HUES48 (cell line): Measurements from ENCODE around the gene MZB1.
"Not testable (repeated sequence)": the region's sequence is repeated elsewhere in the genome, so short reads cannot be mapped to it uniquely, and the experiment has no call there.

ENCODE experiments used
- H3K27ac ChIP-seq: one replicate; pipeline ENCODE4 v1.7.0; 2013; ENCODE audit warnings: low read depth, low read length, inconsistent platforms
- H3K27me3 ChIP-seq: 2 replicates; pipeline ENCODE4 v1.6.1; 2013; ENCODE audit warnings: mild to moderate bottlenecking, low read length; ENCODE audit not compliant: control insufficient read depth, insufficient read depth
- H3K36me3 ChIP-seq: 2 replicates; pipeline ENCODE4 v1.6.1; 2013; ENCODE audit warnings: low read length; ENCODE audit not compliant: control insufficient read depth, insufficient read depth
- H3K4me1 ChIP-seq: 2 replicates; pipeline ENCODE4 v1.6.1; 2013; ENCODE audit warnings: mild to moderate bottlenecking, low read length; ENCODE audit not compliant: control insufficient read depth, insufficient read depth
- H3K4me3 ChIP-seq: 2 replicates; pipeline ENCODE4 v1.5.1; 2013; ENCODE audit warnings: mild to moderate bottlenecking, low read depth, low read length
- H3K9ac ChIP-seq: 2 replicates; pipeline ENCODE4 v1.6.1; 2013; ENCODE audit warnings: mild to moderate bottlenecking, low read depth, low read length, moderate library complexity
- H3K9me3 ChIP-seq: 2 replicates; pipeline ENCODE4 v1.6.1; 2013; ENCODE audit warnings: low read length; ENCODE audit not compliant: control insufficient read depth, insufficient read depth

Gene MZB1

DNA sequence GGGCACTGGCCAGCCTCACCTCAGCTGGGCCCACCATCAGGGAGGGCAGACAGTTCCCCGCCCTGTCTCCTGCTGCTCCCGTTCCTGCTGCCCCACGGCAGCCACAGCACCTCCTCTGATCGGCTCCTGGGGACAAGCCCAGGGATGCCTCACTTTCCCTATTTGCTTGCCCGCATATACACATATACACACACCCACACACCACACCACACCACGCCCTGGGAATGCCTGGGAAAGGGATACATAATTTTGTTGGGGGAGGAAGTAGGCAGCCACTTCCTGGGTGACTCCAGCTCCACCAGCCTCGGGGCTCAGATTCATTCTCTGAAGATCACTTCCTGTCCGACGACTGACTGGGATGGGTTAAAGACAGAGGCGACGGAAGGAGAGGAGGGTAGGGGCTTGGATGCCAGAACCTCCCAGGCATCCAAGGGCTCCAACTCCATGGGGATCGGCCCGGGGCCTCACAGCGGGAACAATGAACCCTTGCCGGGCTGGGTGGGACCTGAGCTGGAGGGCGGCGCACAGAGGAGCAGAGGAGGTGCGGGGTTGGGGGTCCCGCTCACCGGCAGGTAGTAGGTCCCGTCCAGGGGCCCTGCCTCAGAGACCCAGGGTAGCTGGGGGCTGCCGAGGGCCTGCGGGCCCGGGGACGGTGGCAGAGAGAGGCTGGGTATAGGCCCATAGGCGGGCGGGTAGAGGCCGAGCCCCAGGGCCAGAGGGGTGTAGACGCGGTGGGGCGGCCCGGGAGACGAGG is 2.0 kb upstream of the MZB1 start:
- peaks cover 11% of the 10 kb centered on the region; the same call in 1 of the 2 replicates for H3K4me1 ChIP-seq
- no peak overlapping the region for H3K27ac ChIP-seq
- H3K36me3 ChIP-seq: no peaks in the 10 kb centered on the region
- H3K27me3 ChIP-seq: peaks cover 27% of the 10 kb centered on the region
- no peak overlapping the region for H3K9ac ChIP-seq
- peak overlapping the region; percentile 63 for H3K4me3 ChIP-seq
- H3K9me3 ChIP-seq: no peaks in the 10 kb centered on the region

DNA sequence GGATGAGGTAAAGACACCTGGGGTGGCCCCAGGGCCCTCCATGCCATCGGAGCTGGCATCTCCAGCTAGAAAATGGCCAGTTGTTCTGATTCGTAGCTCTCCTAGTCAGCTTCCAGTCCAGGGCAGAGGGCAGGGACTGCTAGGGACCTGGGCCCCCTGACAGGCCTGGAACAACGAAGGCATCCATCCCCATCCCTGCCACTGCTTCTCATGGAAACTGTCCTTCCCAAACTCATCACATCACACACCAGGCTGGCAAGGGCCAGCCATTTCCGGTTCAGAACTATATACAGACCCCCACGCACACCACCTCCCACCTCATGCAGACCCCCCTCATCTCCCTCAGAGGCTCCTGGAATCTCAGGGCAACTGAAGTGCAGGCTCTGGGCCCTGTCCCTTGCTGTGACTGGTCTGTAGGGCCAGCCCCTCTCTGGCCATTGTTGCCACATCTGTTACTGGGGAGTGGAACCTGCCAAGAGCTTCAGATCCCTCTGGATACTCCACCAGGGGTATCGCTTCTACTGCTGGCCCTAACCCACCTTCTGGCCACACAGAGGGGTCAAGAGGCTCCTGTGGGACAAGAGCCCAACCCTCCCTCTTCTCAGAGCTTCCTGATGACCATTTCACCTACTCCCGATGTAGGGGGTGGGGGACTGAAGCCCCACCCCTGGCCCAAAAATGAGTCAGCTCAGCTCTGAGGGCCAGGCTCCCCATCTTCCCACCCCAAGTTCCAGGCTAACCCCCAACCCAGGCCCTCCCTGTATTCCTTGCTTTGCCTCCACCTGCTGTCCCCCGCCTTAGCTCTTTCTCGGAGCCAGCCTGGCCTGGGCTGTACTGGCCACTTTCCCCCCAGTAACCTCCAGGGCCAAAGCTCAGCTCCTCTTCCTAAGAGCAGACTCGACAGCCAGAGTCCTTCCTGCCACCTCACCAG is 1.2 kb upstream of the MZB1 start:
- Histone ChIP-seq H3K36me3 (no peaks in the 10 kb centered on the region), H3K4me3 (no peak overlapping the region), H3K9ac (no peak overlapping the region)

DNA sequence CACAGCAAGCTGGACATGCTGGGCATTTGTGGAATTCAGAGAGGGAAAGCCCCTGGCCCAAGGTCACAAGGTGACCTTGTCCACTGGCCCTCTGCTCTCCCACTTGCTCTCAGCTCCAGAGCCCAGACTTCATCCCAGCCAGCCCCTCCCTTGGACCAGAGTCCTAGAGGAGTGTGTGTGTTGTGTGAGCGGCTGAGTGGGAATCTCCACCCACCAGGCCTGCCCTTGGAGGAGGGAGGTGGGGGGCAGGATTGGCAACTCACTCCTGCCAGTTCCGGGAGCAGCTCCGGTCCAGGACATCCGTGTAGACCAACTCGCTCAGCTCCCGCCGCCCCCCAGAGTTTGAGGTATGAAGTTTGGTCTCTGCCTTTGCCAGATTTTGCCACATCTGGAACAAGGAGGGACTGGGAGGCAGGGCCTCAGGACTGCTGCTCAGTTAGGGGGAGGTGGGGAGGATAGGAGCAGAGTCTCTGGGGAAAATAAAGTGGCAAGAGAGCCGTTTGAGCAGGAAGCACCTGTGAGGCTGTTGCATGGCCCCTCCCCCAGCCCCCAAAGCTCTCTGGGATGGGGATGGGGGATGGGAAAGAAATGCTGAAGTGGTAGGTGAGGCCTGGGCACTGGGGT is 1.4 kb downstream of the MZB1 start:
- Histone ChIP-seq H3K36me3 (no peaks in the 10 kb centered on the region), H3K4me3 (no peak overlapping the region), H3K9me3 (no peaks in the 10 kb centered on the region), H3K27ac (no peak overlapping the region), H3K9ac (no peak overlapping the region), H3K27me3 (peaks cover 6% of the 10 kb centered on the region), H3K4me1 (peaks cover 6% of the 10 kb centered on the region; the same call in 1 of the 2 replicates)

More for the DNA sequence above, 1.2 kb upstream of the MZB1 start:
- no peaks in the 10 kb centered on the region for H3K9me3 ChIP-seq
- H3K27me3 ChIP-seq: peaks cover 27% of the 10 kb centered on the region
- H3K27ac ChIP-seq: no peak overlapping the region
- H3K4me1 ChIP-seq: peaks cover 11% of the 10 kb centered on the region; the same call in 1 of the 2 replicates

DNA sequence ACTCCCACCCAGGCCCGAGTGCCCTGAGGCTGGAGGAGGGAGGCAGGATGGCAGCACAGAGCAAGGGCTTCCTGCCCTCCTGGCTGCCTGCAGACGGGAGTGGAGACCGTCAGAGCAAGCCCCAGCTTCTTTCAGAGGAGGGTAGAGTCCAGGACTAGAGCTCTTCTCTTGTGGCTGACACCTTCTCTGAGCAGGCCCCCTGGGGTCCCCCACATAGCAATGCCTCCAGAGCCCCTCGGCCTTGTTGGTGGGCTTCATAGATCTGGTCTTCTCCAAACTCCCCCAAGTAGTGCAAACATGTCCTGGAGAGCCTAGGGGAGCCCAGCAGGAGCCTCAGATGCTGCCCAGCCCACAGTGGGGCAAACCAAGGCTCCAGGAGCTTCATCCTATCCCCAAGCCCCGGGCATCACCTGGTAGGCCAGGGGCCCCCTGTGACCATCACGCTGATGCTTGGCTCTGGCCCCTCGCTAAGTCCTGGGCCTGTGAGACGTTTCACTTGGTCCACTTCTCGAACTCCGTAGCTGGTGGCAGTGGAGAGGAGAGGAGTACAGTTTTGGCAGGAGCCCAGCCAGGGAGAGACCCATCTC is 2.0 kb downstream of the MZB1 start:
- Histone ChIP-seq H3K4me1 (peaks cover 6% of the 10 kb centered on the region; the same call in 1 of the 2 replicates), H3K27me3 (peaks cover under 1% of the 10 kb centered on the region; the same call in 1 of the 2 replicates), H3K9ac (no peak overlapping the region), H3K9me3 (no peaks in the 10 kb centered on the region), H3K4me3 (no peak overlapping the region), H3K27ac (no peak overlapping the region), H3K36me3 (no peaks in the 10 kb centered on the region)

DNA sequence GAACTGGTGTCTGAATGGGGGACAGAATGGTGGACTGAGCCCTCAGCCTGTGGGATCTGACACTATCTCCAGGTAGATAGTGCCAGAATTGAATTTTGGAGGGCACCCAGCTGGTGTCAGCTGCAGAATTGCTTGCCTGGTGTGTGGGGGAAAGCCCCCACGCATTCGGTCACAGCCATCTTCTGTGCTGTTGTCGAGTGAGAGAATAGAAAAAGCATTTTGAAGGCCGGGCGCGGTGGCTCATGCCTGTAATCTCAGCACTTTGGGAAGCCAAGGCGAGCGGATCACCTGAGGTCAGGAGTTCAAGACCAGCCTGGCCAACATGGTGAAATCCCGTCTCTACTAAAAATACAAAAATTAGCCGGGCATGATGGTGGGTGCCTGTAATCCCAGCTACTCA is 2.8 kb downstream of the MZB1 start:
- H3K27ac ChIP-seq, H3K9me3 ChIP-seq, H3K27me3 ChIP-seq, H3K9ac ChIP-seq, H3K4me3 ChIP-seq, H3K36me3 ChIP-seq, H3K4me1 ChIP-seq: not testable (repeated sequence)

DNA sequence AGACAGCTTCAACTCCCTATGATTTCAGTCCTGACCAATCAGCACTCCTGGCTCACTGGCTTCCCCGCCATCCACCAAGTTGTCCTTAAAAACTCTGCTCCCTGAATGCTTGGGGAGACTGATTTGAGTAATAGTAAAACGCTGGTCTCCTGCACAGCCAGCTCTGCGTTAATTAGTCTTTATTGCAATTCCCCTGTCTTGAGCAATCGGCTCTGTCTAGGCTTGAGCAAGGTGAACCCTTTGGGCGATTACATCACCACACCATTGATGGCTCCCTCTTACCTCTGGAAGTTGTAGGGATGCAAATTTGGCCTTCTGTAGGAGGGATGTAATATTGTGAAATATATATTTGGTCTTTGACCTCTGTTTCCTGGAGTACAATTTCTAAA is 3.7 kb downstream of the MZB1 start:
- peaks cover 4% of the 10 kb centered on the region; the same call in 1 of the 2 replicates for H3K4me1 ChIP-seq
- H3K36me3 ChIP-seq: no peaks in the 10 kb centered on the region
- no peak overlapping the region for H3K4me3 ChIP-seq
- H3K9ac ChIP-seq: no peak overlapping the region
- no peak overlapping the region for H3K27ac ChIP-seq
- no peaks in the 10 kb centered on the region for H3K27me3 ChIP-seq
- no peaks in the 10 kb centered on the region for H3K9me3 ChIP-seq

DNA sequence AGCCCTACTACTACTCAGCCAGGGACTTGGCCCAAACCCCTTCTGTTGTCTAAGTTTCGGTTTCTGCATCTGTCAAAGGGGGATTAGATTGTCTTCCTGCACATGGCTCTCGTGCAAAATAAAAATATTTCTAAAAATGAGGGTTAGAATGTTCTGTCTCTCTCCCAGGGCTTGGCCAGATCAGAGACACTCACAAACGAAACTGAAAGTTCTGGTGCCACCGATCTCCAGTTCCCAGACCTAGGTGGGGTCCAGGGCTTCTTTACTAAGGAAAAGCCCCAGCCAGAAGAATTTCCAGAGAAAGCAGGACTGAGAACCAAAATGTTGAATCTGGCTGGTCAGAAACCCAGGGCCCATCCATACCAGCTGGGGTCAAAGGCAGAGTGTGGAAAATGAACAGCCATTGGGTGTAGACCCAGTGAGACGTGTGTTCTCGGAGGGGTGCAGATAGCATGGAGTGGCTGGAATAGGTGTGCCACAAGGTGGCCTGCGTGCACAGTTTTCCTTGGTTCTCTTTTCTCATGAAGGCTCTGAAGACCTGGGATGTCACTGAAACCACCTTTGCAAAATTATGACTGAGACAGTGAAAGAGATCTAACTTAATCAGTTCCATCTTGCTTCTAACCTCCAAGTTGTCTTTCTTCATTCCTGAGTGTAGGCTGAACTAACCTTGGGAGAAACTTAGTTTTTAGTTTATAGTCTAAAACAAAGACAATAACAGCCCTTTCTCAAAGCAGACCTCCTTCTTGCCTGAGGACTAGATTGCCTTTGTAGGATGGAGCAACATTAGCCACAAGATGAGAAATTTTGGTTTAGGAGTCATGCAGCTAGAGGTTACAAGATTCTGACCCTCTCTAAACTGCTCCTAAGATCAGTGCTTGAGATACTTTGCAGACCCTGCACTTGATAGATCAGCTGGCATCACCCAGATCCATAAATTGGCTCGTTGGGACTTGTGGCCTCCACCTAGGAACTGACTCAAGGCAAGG is 4.4 kb downstream of the MZB1 start:
- H3K27me3 ChIP-seq: no peaks in the 10 kb centered on the region
- H3K36me3 ChIP-seq: no peaks in the 10 kb centered on the region
- H3K9me3 ChIP-seq: no peaks in the 10 kb centered on the region
- H3K4me1 ChIP-seq: peaks cover 4% of the 10 kb centered on the region; the same call in 1 of the 2 replicates
- H3K4me3 ChIP-seq: no peak overlapping the region
- H3K9ac ChIP-seq: no peak overlapping the region
- H3K27ac ChIP-seq: no peak overlapping the region

DNA sequence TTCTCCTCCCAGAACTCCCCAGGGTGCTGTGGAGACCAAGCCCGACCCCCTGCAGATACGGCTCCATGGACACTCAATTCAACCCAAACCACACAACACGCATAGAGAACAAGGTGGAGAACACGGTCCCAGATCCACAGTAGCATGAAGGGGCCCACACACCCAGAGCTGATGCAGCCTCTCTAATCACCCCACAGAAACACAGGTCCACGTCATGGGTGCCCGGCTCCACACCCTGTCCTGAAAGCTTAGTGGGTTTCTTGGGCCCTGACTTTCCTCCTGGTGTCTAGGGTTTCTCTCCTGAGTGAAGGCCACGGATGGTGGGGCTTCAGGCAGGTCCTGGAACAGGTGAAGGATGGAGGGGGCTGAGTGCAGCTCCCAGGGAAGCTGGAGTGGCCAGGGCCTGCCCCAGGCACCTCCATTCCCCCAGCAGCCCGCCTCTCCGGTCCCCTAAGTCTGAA is 5.1 kb downstream of the MZB1 start:
- Histone ChIP-seq H3K27me3 (no peaks in the 10 kb centered on the region), H3K9me3 (no peaks in the 10 kb centered on the region), H3K4me1 (peaks cover 4% of the 10 kb centered on the region; the same call in 1 of the 2 replicates), H3K36me3 (no peaks in the 10 kb centered on the region), H3K27ac (no peak overlapping the region), H3K9ac (no peak overlapping the region), H3K4me3 (no peak overlapping the region)

DNA sequence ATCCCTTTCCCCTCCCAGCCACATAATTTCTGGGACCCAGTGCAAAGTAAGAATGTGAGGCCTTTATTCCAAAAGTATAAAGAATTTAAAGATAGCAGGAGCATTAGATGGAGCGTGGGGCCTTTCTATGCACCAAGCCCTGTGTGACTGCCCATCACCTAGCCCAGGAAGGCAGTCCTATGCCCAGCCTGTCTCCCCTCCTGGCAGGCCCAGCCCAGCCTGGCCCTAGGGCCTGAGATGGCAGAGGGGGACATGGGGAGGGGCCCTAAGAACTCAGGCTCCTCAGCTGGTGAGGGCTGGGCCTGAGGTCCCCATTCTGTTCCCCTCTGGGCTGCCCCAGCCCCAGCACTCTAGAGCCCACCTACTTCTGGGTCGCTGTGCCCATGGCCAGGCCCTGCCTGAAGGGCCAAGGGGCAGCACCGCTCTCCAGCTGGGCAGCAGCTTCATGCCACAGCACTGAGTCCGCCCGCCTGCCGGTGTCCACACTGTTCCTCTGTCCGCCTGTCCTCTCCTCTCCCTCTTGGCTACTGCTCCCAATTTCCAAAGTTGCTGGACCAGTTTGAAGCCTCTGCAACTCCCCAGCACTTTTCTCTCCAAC is 5.6 kb downstream of the MZB1 start:
- no peaks in the 10 kb centered on the region for H3K9me3 ChIP-seq
- H3K27me3 ChIP-seq: no peaks in the 10 kb centered on the region
- no peak overlapping the region for H3K4me3 ChIP-seq
- H3K27ac ChIP-seq: no peak overlapping the region
- peaks cover 4% of the 10 kb centered on the region; the same call in 1 of the 2 replicates for H3K4me1 ChIP-seq
- no peak overlapping the region for H3K9ac ChIP-seq
- H3K36me3 ChIP-seq: no peaks in the 10 kb centered on the region
